ENCODE data around the gene AHDC1.

DNA sequence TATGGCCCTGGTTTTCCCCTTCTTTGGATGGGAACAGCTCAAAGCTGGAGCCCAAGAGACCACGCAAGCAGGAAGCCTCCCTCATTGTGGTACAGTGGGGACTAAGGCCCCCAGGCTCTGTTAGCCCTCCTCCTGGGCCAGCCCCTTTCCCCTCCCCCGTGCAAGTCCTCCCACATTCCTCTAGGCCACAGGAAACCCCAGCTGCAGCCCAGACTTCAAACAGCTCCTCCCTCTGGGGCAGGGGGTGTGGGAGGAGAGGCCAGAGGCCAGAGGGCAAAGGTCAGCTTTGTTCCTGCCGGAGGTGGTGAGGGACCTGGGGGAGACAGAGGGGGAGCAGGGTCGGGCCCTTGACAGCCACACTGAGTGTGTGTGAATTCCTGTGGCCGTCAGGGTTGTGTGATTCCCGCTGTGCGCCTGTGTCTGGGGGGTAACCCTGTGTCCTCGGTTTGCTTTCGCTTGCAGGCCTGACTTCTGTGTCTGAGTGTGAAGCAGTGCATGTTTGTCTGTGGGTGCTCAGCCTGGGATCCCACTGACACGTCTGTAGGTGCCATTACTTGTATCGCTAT is 3.4 kb upstream of the AHDC1 start:
- TF ChIP-seq, protein P1, sequence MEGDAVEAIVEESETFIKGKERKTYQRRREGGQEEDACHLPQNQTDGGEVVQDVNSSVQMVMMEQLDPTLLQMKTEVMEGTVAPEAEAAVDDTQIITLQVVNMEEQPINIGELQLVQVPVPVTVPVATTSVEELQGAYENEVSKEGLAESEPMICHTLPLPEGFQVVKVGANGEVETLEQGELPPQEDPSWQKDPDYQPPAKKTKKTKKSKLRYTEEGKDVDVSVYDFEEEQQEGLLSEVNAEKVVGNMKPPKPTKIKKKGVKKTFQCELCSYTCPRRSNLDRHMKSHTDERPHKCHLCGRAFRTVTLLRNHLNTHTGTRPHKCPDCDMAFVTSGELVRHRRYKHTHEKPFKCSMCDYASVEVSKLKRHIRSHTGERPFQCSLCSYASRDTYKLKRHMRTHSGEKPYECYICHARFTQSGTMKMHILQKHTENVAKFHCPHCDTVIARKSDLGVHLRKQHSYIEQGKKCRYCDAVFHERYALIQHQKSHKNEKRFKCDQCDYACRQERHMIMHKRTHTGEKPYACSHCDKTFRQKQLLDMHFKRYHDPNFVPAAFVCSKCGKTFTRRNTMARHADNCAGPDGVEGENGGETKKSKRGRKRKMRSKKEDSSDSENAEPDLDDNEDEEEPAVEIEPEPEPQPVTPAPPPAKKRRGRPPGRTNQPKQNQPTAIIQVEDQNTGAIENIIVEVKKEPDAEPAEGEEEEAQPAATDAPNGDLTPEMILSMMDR (IDR thresholded peaks at IDR 0.05): no peak
- no peak for TF ChIP-seq POLR2A (IDR thresholded peaks at IDR 0.05)

Measured in prostate gland (tissue), 2 donors.